ENCODE measurements around the gene RAP1A. TPM values are rescaled to one million over a fixed set of nuclear protein-coding genes. Genes with fewer than 3 reads are reported as not detected.
A peak's percentile ranks its signal among the peaks of the same experiment; 100 is the strongest.

RAP1A gene
- total and polyA plus RNA-seq, 12 donors, result 64.2 to 120 (median 99.7) TPM

DNA sequence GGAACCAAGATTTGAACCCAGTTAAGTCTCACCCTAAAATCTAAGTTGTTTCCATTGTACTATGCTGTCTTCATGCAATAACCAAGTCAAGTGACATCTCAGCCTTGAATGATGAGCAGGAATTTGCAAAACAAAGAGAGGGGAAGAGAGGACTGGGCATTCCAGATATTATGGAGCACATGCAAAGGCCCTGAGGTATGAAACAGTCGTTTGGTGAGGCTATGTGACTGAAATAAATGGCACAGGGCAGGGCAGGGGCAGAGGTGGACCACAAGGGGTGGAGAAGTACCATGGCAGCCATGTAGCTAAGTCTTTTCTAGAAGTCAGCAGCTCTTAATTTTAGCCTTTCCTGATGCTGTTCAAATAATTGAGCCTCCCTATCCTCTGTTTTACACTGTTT, 37.6 kb upstream of the RAP1A start:
- TF ChIP-seq, protein P1, sequence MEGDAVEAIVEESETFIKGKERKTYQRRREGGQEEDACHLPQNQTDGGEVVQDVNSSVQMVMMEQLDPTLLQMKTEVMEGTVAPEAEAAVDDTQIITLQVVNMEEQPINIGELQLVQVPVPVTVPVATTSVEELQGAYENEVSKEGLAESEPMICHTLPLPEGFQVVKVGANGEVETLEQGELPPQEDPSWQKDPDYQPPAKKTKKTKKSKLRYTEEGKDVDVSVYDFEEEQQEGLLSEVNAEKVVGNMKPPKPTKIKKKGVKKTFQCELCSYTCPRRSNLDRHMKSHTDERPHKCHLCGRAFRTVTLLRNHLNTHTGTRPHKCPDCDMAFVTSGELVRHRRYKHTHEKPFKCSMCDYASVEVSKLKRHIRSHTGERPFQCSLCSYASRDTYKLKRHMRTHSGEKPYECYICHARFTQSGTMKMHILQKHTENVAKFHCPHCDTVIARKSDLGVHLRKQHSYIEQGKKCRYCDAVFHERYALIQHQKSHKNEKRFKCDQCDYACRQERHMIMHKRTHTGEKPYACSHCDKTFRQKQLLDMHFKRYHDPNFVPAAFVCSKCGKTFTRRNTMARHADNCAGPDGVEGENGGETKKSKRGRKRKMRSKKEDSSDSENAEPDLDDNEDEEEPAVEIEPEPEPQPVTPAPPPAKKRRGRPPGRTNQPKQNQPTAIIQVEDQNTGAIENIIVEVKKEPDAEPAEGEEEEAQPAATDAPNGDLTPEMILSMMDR (IDR thresholded peaks at IDR 0.05), result no peak
- H3K36me3 ChIP-seq, result no peaks in the 10 kb centered on the region
- 80 to 92% methylated on average over 1 of the region's 1 CpG for WGBS, 2 donors
- H3K9me3 ChIP-seq, result no peaks in the 10 kb centered on the region
- H3K27ac ChIP-seq, result peak overlapping the region in 5 of 10 donors; percentile 20 to 66 (median 52)
- intact Hi-C loops (cut with DNase I), result loop anchor here in 1 of 10 donors (5.0 kb wide), 1 partner anchor 65 kb away; no protein-coding TSS in a partner anchor
- no peak overlapping the region for H3K4me3 ChIP-seq
- DNase-seq (no peak), ATAC-seq (no peak)
- H3K27me3 ChIP-seq, result no peaks in the 10 kb centered on the region
- H3K4me1 ChIP-seq, result peaks cover 4 to 26% (median 14%) of the 10 kb centered on the region in 9 donors

DNA sequence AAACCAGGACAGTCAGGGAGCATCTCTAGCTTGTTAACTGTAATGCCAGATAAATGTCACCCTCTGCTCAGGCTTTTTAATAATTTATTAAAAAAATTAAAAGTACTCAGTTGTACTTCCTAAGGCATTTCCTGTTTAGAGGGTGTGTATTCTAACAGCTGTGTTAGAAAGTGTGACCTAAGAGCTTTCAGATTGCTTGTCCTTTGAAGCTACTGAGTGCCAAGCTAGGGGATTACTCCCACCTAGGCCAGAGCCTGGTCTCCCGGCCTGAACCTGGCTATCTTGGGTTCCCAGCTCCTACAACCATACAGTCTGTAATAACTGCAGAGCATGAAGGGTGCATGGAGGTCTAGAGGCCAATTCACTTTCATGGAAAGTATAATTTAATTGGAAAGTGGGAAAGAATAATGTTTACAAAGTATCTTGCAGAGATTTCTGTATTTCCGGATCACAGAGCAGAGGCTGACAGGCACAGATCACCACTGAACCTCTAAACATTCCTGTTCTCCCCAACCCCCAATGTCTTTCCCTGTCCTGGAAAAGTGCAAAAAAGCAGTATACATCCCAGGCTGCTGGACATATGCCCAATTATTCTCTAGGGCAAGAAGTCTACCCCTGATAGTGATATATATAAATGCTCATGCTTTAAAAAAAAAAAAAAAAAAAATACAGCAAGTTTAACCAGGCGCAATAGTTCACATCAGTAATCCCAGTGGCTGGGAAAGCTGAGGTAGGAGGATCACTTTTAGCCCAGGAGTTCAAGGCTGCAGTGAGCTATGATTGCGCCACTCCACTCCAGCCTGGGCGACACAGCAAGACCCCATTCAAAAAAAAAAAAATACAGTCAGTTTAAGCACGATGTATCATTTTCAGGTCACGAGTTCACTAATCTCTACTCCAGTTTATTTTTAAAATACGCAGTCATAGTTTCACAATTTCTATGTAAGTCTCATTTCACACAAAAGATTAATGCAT, 36.7 kb upstream of the RAP1A start:
- 54 to 55% methylated on average over 8 of the region's 8 CpGs for WGBS, 2 donors
- Histone ChIP-seq H3K36me3 (no peaks in the 10 kb centered on the region), H3K27me3 (no peaks in the 10 kb centered on the region), H3K4me3 (no peak overlapping the region), H3K9me3 (no peaks in the 10 kb centered on the region), H3K4me1 (peaks cover 4 to 26% (median 14%) of the 10 kb centered on the region in 9 donors), H3K27ac (peak overlapping the region in 8 of 10 donors; percentile 9 to 66 (median 40))
- TF ChIP-seq, protein P1 (IDR thresholded peaks at IDR 0.05), result no peak
- intact Hi-C loops (cut with DNase I), result loop anchor here in 1 of 10 donors (5.0 kb wide), 1 partner anchor 66 kb away; no protein-coding TSS in a partner anchor
- peak in 6 of 8 donors; percentile 37 to 74 (median 53) for ATAC-seq
- no peak for DNase-seq

DNA sequence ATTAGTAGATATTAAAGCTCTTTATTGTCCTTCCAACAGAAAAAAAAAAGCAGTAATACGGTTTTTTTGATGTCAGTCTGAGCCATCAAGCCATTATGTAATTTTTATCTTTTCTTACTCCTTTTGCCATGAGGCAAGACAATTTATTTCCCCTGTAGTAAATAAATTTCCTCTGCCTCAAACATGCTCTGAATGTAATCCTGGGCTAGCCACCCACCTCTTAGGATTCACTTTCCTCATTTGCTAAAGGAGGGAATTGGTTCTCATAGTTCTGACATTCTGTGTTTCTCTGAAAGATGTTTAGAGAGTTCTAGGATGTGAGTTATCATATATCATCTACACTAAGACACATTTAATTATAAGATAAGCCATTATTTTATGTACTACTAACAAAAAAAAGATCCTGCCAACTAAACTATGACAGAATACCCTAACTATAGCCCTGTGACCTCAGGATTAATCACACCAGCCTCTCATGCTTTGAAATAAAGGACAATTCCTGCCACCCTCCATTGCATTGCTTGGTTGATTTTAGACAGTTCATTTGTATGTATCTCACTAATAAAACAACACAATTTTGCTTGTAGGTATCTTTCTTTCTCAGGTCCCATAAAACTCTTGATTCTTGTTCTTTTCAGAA, 34.0 kb upstream of the RAP1A start:
- Histone ChIP-seq H3K27ac (no peak overlapping the region), H3K9me3 (no peaks in the 10 kb centered on the region), H3K36me3 (no peaks in the 10 kb centered on the region), H3K27me3 (no peaks in the 10 kb centered on the region), H3K4me3 (no peak overlapping the region), H3K4me1 (peaks cover 4 to 26% (median 14%) of the 10 kb centered on the region in 9 donors)
- no peak for DNase-seq
- TF ChIP-seq, protein P1 (IDR thresholded peaks at IDR 0.05), result no peak
- intact Hi-C loops (cut with DNase I), result no loop called here
- no peak for ATAC-seq
- WGBS, 2 donors, result 59 to 83% methylated on average over 1 of the region's 1 CpG

DNA sequence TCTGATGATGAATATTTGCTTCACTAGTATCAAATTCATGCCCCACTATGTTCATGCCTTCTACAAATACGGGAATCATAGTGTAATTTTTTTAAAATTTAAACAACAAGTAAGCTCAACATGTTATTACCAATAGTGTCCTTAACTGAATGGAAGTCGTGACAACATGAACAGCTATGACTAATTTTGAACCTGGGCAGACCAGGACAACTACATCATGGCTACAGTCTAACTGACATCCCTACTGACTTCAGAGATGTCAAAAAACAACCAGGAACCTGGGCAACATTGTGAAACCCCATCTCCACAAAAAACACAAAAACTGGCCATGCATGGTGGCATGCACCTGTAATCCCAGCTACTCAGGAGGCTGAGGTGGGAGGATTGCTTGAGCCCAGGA, 33.5 kb upstream of the RAP1A start:
- H3K4me1 ChIP-seq, result peaks cover 4 to 26% (median 15%) of the 10 kb centered on the region in 9 donors
- TF ChIP-seq, protein P1 (IDR thresholded peaks at IDR 0.05), result no peak
- DNase-seq (no peak), ATAC-seq (no peak)
- no peaks in the 10 kb centered on the region for H3K27me3 ChIP-seq
- H3K36me3 ChIP-seq, result no peaks in the 10 kb centered on the region
- intact Hi-C loops (cut with DNase I), result no loop called here
- no peak overlapping the region for H3K4me3 ChIP-seq
- H3K27ac ChIP-seq, result no peak overlapping the region
- 96% methylated on average over 2 of the region's 2 CpGs for WGBS, 2 donors
- H3K9me3 ChIP-seq, result no peaks in the 10 kb centered on the region
